DOHH2 (cell line): Measurements from ENCODE around the gene SLC35E2B.
A peak's percentile ranks its signal among the peaks of the same experiment; 100 is the strongest.

Experiments used
- H3F3A ChIP-seq: fragments of 200-600 bp; sonication (generic), shearing (Covaris generic); 2 replicates; pipeline ENCODE4 v1.6.0; 2016; ENCODE audit warnings: antibody characterized with exemption, mild to moderate bottlenecking; ENCODE audit not compliant: control insufficient read depth, insufficient read depth
- H3K27ac ChIP-seq: fragments of 200-600 bp; sonication (generic); 2 replicates; pipeline ENCODE4 v1.5.1; 2014; ENCODE audit warnings: low read depth, mild to moderate bottlenecking, low read length, moderate library complexity
- H3K27me3 ChIP-seq: fragments of 200-600 bp; sonication (generic); 2 replicates; pipeline ENCODE4 v1.6.1; 2014; ENCODE audit warnings: mild to moderate bottlenecking, low read length, mixed read lengths; ENCODE audit not compliant: control insufficient read depth
- H3K36me3 ChIP-seq: fragments of 200-600 bp; sonication (generic); 2 replicates; pipeline ENCODE4 v1.6.1; 2014; ENCODE audit warnings: mild to moderate bottlenecking, low read length, moderate library complexity, mixed read lengths; ENCODE audit not compliant: control insufficient read depth
- H3K4me1 ChIP-seq: fragments of 200-600 bp; sonication (generic); 2 replicates; pipeline ENCODE4 v1.6.1; 2014; ENCODE audit warnings: mild to moderate bottlenecking, low read length, mixed read lengths; ENCODE audit not compliant: control insufficient read depth
- H3K4me2 ChIP-seq: fragments of 200-600 bp; sonication (generic); 2 replicates; pipeline ENCODE4 v1.6.0; 2014; ENCODE audit warnings: mild to moderate bottlenecking, low read length, moderate library complexity
- H3K4me3 ChIP-seq: fragments of 200-600 bp; sonication (generic); 2 replicates; pipeline ENCODE4 v1.5.1; 2014; ENCODE audit warnings: mild to moderate bottlenecking, low read length, mixed read lengths
- H3K79me2 ChIP-seq: fragments of 200-600 bp; sonication (generic); 2 replicates; pipeline ENCODE4 v1.6.1; 2014; ENCODE audit warnings: mild to moderate bottlenecking, low read length, mixed read lengths; ENCODE audit not compliant: control insufficient read depth
- H3K9me2 ChIP-seq: fragments of 200-600 bp; sonication (generic); replicated peaks from 2 replicates; pipeline ENCODE4 v1.6.1; 2014; ENCODE audit warnings: mild to moderate bottlenecking, low read length, mixed read lengths; ENCODE audit not compliant: control insufficient read depth
- H3K9me3 ChIP-seq: fragments of 200-600 bp; sonication (generic); 2 replicates; pipeline ENCODE4 v1.6.1; 2014; ENCODE audit warnings: antibody characterized with exemption, low read length, mixed read lengths; ENCODE audit not compliant: control insufficient read depth, insufficient read depth
- H4K20me1 ChIP-seq: fragments of 200-600 bp; sonication (generic); 2 replicates; pipeline ENCODE4 v1.6.0; 2014; ENCODE audit warnings: low read depth, mild to moderate bottlenecking, antibody characterized with exemption, low read length, moderate library complexity; ENCODE audit not compliant: control insufficient read depth, insufficient read depth
- EZH2phosphoT487 ChIP-seq: fragments of 200-600 bp; sonication (generic); IDR thresholded peaks from 2 replicates; pipeline ENCODE4 v1.6.1; 2017; ENCODE audit warnings: borderline replicate concordance, mild to moderate bottlenecking, antibody characterized with exemption, low read length, moderate library complexity, mixed read lengths
- TF ChIP-seq, protein P1 (sequence below): fragments of 200-600 bp; sonication (generic); IDR thresholded peaks from one replicate; pipeline ENCODE4 v1.5.1; 2014; ENCODE audit warnings: antibody characterized with exemption, mild to moderate bottlenecking, low read depth, low read length; ENCODE audit not compliant: poor library complexity, severe bottlenecking

The SLC35E2B gene

DNA sequence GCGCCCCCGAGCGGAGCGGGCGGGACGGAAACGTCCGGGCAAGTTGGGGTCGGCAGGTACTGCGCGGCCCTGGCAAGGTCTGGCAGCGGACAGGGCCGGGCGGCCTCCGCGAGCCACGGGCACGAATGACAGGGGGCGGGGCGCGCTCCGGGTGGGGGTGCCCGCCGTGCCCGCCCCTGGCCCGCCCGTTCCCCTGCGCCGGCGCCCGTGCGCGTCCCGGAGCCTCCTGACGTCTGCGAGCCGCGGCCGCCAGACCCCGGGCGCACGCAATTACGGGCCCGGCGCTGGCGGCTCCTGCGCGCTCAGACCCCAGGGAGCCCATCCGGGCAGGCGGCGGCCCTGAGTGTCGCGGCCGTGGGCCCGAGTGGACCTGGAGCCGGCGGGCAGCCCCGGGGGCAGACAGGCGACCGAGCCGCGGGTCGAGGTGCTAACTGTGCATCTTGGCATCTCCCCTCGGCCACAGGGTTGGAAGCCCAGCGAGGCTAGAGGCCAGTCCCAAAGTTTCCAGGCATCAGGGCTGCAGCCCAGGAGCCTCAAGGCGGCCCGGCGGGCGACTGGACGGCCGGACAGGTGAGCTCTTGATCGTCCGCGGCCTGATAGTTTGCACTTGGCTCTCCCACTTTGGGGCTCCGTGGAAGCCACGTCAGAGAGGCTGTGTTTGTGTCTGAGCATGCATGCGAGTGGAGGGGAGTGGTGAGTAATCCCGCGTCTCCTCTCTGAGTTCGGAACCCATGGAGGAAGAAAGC lies 76.4 kb downstream of the SLC35E2B start:
- Histone ChIP-seq H3K79me2 (peaks cover 25% of the 10 kb centered on the region), H3K4me2 (peak overlapping the region; percentile 99), H3K36me3 (peaks cover 3% of the 10 kb centered on the region), H3K4me1 (peaks cover 23% of the 10 kb centered on the region), H3K27me3 (no peaks in the 10 kb centered on the region), H3K4me3 (peak overlapping the region; percentile 98), H3K27ac (no peak overlapping the region), H3F3A (no peaks in the 10 kb centered on the region; the same call in 1 of the 2 replicates), H4K20me1 (peaks cover 7% of the 10 kb centered on the region; the same call in 1 of the 2 replicates), H3K9me3 (no peaks in the 10 kb centered on the region), H3K9me2 (no peaks in the 10 kb centered on the region)
- TF ChIP-seq, protein P1, sequence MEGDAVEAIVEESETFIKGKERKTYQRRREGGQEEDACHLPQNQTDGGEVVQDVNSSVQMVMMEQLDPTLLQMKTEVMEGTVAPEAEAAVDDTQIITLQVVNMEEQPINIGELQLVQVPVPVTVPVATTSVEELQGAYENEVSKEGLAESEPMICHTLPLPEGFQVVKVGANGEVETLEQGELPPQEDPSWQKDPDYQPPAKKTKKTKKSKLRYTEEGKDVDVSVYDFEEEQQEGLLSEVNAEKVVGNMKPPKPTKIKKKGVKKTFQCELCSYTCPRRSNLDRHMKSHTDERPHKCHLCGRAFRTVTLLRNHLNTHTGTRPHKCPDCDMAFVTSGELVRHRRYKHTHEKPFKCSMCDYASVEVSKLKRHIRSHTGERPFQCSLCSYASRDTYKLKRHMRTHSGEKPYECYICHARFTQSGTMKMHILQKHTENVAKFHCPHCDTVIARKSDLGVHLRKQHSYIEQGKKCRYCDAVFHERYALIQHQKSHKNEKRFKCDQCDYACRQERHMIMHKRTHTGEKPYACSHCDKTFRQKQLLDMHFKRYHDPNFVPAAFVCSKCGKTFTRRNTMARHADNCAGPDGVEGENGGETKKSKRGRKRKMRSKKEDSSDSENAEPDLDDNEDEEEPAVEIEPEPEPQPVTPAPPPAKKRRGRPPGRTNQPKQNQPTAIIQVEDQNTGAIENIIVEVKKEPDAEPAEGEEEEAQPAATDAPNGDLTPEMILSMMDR = no peak
- no peak for TF ChIP-seq EZH2phosphoT487

DNA sequence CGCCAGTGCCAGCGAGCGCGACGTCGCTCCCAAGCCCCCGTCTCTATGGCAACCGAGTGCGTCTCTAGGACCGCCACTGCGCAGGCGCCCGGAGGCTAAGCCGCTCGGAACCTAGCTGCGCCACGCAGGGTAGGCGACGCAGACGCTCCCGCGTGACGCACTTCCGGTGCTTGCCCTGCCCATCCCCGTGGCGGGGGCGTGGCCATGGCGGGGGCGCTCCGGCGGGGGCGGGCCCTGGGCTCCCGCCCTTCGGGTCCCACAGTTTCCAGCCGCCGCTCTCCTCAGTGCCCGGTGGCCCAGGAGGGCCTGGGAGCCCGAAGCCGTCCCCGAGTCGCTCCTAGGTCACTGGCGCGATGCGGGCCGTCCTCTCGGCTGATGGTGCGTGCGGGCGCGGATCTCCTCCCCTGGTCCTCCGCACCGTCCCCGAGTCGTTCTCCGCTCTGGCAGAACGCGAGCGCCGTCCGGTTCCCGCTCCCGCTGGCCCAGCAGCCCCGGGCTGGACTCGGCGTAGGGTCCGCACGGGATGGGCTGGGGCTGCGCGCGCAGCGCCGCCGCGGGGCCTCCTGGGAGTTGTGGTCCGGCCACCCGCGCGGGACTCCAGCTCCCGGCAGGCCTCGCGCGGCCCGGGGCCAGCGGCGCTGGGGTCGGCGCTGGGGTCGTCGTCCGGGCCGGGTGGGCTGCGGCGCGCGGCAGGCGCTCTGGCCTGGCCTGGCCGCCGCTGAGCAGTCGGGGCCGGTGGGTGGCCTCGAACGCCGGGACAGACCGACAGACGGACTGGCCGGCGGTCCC lies 77.1 kb downstream of the SLC35E2B start, which contains the start of gene MIB2:
MIB2 (plus strand) TSS at position 245 of the 789 bp plus-strand sequence. CDS start 7,953 bp downstream, outside the sequence.
- peak within 1 kb of the TSS; percentile 98 for H3K4me3 ChIP-seq
- H3K27ac ChIP-seq = peak within 1 kb of the TSS; percentile 95
- H3K4me2 ChIP-seq = peak within 1 kb of the TSS; percentile 99
- H3K9me2 ChIP-seq = no peaks in the 10 kb centered on the region
- H3F3A ChIP-seq = peaks cover 3% of the 10 kb centered on the region; the same call in 1 of the 2 replicates
- peaks cover 7% of the 10 kb centered on the region; the same call in 1 of the 2 replicates for H4K20me1 ChIP-seq
- peaks cover 3% of the 10 kb centered on the region for H3K36me3 ChIP-seq
- TF ChIP-seq, protein P1 = no peak
- no peak for TF ChIP-seq EZH2phosphoT487
- peaks cover 23% of the 10 kb centered on the region for H3K4me1 ChIP-seq
- no peaks in the 10 kb centered on the region for H3K27me3 ChIP-seq
- no peaks in the 10 kb centered on the region for H3K9me3 ChIP-seq
- H3K79me2 ChIP-seq = peaks cover 25% of the 10 kb centered on the region

DNA sequence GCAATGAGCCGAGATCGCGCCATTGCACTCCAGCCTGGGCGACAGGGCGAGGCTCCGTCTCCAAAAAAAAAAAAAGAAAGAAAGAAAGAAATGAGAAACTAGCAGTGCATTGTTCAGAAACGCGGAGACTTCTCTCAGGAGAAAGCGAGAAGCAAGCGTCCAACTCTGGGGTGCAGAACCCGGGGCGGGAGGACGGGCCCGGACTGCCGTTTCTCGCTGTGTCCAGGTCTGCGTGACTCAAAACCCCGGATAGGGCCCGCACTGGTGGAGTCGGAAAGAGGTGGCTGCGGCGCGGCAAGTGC lies 77.7 kb downstream of the SLC35E2B start:
- no peak overlapping the region for H3K27ac ChIP-seq
- peaks cover 3% of the 10 kb centered on the region; the same call in 1 of the 2 replicates for H3F3A ChIP-seq
- H3K4me1 ChIP-seq = peaks cover 26% of the 10 kb centered on the region
- peaks cover 3% of the 10 kb centered on the region for H3K36me3 ChIP-seq
- H3K9me2 ChIP-seq = no peaks in the 10 kb centered on the region
- peaks cover 25% of the 10 kb centered on the region for H3K79me2 ChIP-seq
- peak overlapping the region; percentile 98 for H3K4me3 ChIP-seq
- no peak for TF ChIP-seq EZH2phosphoT487
- TF ChIP-seq, protein P1 = no peak
- H3K4me2 ChIP-seq = peak overlapping the region; percentile 99
- no peaks in the 10 kb centered on the region for H3K9me3 ChIP-seq
- H3K27me3 ChIP-seq = no peaks in the 10 kb centered on the region
- peaks cover 7% of the 10 kb centered on the region; the same call in 1 of the 2 replicates for H4K20me1 ChIP-seq
